ENCODE data around the gene MTAP.

MTAP gene

DNA sequence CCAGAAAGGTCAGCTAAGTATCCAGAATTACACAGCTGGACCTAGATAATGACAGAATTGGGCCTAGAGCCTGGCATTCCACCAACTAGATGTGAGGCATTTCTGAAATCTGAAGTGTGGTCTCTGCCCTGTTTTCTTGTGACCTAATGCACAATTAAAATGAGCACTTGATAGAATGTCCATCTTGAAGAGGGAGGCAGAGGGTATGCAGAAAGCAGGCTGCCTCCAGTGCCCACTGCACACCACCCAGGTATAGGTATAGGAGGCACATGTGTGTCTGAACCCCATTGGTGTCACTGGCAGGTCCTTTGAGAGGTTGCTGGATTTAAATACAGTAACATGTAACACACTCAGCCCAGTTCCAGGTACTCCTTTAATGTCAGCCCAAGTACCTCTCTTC is 2.4 kb downstream of the MTAP start:
- no peak for DNase-seq (ENCODE audit: low spot score)

DNA sequence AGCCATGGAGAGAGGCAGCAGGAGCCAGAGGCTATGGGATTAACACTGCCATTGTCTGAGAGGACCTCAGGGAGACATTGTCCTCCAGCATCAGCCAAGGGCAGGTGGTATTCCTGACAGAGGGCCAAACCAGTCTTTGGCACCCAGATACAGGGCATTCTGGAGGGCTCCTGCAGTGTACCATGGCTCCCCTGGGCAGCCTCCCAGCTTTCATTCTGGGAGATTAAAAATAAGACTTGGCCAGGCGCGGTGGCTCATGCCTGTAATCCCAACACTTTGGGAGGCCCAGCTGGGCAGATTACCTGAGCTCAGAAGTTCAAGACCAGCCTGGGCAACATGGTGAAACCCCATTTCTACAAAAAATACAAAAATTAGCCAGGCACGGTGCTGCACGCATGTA is 4.2 kb downstream of the MTAP start:
- no peak for DNase-seq (ENCODE audit: low spot score)

DNA sequence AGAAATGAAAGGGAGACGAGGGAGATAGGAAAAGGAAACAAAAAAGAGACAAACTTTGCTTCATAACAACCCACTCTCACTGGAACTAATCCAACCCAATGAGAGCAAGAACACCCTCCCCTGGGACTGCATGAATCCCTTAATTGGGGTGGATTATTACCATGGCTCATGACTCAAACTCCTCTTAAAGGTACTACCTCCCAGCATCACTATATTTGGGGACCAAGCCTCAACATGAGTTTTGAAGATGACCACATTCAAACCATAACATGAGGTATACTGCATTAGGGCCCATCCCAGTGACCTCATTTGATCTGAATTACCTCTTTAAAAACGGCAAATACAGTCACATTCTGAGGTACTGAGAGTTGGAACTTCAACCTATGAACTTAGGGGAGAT is 8.0 kb downstream of the MTAP start:
- DNase-seq (ENCODE audit: low spot score), result no peak

DNA sequence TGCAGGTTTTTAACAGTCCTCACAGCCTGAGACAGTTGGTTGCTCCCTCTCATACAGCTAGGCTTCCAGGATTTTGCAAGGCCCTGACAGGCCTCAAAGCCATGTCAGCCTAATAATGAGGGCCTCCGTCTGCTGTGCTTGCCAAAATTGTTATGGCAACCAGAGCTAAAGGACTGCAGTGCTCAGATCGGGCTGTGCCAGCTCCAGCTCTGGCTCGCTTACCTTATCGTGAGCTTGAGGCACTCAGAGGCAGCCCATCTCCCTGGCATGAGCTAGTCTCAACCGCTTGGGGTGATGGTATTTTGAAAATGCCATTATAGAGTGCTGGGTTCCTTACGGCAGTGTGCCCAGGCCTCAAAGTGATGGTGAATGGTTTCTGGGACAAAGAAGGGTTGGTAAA is 8.4 kb downstream of the MTAP start:
- DNase-seq (ENCODE audit: low spot score), result no peak

DNA sequence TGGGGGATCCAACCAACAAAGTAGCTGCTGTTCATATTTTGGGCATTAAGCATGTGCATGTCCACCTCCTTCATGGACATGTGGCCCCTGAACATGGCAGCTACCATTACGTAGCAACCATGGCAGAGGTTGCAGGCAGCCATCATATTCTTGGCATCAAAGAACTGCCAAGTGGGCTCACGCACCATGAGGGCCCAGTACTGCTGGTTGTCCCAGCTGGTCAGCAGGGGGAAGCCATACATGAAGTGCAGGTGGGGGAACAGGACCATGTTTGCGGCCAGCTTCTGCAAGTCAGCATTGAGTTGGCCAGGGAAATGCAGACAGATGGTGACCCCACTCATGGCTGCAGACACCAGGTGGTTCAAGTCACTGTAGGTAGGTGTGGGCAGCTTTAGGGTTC is 9.5 kb downstream of the MTAP start:
- DNase-seq (ENCODE audit: low spot score), result no peak

DNA sequence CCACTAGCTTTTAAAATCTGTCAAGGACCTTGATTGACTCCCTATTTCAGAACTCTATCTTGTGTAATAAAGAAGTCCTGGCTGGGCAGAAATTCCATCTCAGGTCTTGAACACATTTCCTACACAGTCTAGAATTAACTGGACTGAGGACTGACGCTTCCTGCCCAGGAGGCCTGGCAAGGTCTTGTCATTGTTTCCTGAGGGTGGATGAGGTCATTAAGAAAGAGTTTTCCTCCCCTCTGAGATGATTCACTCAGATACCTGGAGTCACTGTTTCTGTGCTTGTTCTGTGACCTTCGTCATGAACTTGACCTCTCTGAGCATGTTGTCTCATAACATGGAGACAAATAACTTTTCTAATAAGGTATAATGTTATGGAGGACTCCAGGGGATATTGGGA is 10.0 kb downstream of the MTAP start:
- no peak for DNase-seq (ENCODE audit: low spot score)

DNA sequence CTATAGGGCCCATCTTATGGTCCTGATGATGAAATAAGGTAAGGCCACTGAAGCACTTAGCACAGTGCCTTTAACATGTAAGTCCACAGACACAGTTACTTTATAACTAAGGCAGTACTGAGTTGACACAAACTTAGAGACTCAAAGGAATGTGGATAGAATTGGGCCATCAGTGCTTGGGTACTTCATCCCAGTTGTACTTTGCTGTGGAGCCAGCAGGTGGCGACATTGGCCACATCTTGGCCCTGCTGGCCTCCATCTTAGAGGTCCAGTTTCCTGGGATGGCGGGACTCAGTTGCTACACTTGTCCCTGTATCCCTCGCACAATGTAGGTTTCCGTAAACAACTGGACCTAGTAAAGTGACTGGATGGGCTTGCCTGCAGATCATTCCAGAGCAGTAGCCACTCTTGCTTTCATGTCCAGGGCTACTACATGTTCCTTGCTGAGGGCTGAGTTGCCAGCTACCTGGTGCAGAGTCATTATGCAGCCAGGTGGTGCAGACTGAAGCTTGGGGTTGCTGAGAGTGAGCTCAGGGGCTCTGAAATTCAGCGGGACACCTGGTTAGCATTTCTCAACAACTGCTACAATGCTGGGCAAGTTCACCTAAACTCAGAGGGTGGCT is 10.6 kb downstream of the MTAP start:
- no peak for DNase-seq (ENCODE audit: low spot score)

DNA sequence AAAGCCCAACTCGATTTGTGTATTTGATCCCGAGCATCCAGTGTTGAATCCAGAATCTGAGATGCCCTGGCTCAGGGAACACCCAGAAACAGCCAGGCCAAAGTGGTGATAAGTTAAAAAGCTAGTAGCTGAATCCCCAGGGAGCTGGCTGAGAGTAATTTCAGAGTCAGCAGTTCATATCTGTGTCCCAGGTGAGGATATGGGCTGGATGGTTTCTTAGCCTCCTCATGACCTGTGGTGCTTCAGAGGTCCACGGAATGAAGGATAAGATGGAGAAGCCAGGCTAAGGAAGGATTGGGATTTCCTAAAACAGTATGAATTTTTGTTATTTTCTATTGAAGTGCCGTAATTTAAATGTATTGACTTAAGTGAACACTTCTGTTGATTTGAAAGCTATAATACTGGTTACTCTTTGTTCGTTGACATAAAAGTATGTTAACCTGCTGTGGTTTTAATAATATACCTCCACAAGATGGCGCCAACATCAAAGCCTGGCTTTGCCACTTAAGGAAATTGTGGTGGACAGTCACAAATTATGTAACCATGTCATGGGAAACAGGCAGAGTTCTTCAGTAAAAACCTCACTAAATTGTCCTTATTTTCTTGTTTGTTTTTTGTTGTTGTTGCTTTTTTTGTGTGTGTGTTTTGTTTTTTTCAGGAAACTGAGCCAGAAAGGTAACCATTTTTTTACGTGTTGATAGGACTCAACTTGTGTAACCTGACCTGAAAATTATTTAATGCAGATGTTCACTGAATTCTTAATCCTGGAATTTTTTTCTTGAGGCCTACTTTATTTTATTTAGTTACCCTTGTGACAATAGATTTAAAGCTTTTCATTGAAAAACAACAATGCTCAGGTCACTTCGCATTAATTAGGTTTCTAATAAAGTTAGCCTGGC is 11.4 kb downstream of the MTAP start:
- no peak for DNase-seq (ENCODE audit: low spot score)

DNA sequence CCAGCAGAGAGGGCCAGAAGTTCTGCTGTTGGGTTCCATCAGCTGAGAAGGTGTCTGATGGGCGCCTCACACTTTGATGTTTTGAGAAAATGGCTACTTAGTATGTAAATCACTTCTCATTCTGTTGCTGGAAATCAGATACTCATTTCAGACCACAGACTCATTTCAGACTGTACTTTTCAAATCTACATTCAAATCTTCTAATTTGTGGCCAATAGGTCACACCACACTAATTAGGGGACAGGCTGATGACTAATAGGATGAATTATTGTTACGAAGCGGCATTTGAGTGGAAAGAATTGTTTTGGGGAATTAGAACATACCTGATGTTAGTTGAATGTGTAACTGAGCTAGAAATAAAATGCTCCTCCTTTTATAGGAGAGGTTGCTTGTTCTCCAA is 13.2 kb downstream of the MTAP start:
- no peak for DNase-seq (ENCODE audit: low spot score)

DNA sequence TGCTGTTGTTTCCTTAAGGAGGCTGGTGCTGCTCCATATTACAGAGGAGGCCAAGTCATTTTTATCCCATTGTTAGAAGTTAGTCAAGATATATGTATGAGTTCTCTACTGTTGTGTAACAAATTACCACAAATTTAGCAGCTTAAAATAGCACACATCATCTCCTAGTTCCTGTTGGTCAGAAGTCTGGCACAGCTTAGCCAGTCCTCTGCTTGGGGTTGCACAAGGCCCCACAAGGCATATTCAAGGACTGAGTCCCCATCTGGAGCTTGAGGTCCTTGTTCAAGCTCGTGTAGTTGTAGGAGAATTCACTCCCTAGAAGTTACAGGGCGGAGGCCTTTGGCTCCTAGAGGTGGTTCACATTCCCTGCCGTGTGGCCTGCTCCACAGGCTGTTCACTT is 14.7 kb downstream of the MTAP start:
- DNase-seq (ENCODE audit: low spot score), result no peak

DNA sequence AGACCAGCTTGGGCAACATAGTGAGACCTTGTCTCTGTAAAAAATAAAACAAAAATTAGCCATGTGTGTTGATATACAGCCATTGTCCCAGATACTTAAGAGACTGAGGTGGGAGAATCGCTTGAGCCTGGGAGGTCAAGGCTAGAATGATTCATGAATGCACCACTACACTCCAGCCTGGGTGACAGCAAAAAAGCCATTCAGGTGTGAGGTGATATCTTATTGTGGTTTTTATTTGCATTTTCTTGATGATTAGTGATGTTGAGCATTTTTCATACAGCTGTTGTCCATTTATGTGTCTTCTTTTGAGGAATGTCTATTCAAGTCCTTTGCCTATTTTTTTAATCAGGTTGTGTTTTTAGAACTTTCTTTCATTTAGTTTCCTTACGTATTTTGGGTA is 23.2 kb downstream of the MTAP start:
- no peak for DNase-seq (ENCODE audit: low spot score)

DNA sequence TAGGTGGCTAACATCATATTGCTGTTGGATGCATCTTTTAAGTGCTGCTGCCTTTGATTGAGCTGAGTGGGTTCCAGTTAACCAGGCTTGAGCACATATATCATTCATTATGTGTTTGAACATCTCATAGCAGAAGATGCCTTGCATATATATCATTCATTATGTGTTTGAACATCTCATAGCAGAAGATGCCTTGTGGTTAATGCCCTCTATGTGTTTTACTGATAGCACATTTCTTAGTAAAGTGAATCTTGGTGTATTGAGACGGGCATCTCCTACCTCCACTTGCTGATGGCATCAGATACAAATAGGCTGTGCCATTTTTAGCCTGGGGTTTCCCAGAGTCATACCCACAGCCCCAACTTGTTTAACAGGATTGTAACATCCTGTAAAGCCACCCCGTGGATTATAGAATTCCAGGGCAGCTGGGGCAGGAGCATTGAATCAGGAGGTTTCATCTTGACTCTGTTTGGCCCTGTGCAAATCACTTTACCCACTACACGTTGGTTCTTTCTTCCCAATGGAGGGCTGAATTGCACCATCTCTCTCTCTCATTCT is 26.5 kb downstream of the MTAP start:
- DNase-seq (ENCODE audit: low spot score), result no peak

DNA sequence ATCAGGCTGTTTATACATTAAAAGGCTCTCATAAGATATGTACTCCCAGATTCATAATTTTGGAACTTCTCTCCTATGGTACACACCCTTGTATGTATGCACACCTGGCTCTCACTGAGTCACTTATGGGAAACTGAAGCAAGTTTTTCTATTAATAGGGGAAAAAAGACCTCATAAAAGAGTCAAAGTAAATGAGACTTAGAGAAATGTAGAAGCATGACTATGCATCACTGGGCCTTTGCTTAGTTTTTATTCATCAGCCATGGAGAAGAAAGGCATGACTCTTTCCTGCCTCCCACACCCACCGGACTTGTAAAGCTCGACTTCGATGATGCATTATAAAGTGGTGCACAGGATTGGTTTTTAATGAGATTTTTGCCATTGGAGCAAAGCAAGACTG is 28.2 kb downstream of the MTAP start:
- DNase-seq (ENCODE audit: low spot score), result no peak

DNA sequence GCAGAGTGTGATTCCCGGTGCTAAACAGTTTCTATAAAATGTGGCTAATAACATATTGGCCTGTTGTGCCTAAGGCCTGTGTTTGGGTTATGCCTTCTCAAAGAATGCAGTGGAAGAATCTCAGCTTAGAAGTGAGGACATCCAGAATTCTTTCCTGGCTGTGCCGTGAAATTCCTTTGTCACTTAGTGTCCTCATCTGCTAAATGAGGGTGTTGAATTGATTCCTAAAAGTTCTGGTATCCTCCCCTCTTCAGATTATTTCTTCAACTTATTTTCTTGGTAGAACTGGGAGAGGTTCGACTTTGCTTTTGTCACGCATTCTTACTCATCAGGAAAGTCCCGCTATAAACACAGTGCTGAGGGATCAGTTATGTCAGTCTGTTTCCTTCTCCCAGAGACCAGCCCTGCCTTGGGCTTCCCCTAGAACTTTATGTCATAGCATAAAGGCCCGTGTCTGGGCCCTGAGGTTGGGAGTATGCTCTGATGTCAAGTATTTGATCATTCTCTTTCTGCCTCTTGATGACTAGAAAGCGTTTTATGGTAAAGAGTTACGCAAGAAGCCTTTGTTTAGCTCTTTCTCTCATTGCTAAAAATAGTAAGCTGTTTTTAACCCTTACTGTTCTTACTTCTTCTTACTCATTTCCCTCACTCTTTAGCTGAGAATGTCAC is 29.5 kb downstream of the MTAP start:
- no peak for DNase-seq (ENCODE audit: low spot score)

DNA sequence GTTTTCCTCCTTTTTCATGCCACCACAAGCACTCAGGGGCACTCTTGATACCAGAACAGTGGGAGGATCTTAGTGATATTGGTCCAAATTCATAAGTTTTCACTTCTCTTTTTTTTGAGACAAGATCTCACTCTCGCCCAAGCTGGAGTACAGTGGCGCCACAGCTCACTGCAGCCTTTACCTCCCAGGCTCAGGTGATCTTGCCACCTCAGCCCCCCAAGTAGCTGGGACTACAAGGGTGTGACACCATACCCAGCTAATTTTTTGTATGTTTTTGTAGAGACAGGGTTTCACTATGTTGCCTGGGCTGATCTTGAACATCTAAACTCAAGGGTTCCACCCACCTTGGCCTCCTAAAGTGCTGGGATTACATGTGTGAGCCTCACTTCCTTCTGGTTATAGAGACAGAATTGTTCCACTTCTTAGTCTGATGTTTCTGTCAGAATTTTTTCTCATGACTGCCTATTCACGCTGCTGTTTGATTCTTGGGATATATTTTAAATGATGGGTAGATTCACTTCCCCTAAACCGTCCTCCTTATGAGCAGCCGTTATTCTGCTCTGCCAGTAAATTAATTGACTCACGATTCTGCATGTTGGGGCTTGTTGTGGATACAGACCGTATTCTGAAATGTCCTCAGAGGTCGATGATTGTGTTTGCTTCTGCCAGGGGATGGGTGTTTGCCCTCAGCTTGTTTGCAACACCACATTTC is 30.8 kb downstream of the MTAP start:
- DNase-seq (ENCODE audit: low spot score), result no peak

DNA sequence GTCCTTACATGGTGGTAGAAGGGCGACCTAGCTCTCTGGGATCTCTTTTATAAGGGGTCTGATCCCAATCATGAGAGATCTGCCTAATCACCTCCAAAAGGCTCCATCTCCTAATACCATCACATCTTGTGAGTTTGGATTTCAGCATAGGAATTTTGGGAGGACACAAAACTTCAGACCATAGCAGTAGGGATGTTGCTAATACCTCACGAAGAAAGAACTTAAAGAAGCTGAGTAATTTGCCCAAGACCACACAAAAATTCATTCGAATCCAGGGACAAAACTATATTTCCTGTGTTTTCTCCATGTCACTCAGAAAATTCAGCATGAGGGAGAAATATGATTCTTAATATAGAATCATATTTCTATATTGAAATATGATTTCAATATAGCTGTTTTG is 32.7 kb downstream of the MTAP start:
- DNase-seq (ENCODE audit: low spot score), result no peak

DNA sequence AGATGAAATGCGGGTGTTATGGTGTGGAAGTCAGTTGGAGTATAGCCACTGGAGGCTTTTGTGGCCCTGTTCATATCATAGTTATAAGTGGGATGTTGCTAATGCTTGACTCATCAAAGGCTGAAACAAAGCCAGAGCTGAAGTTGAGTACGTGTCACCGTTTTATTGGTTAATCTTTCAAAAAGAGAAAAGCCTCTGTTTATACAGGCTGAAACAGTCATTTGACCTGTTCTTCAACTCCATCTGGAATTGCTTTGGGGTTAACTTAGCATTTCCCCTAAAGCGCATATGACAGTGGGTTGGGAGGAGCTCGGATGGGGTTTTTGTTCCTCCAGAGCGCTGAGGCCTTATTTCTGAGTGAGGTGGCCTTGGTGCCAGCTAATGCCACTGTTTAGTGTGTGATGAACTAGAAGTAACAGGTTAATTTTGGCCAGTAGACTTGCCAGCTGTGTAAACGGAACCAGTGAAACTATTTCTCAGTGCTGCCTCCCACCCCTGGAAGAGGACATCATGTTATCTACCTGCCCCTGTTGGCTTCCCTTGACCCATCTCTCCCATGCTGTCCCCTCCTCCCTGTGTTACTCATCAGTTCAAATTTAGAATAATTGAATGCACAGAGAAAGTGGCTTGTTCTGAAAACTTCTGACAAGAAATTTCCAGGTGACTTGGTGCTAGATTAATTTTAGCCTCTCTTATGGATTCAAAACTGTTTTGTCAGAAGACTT is 34.2 kb downstream of the MTAP start:
- DNase-seq (ENCODE audit: low spot score), result no peak

DNA sequence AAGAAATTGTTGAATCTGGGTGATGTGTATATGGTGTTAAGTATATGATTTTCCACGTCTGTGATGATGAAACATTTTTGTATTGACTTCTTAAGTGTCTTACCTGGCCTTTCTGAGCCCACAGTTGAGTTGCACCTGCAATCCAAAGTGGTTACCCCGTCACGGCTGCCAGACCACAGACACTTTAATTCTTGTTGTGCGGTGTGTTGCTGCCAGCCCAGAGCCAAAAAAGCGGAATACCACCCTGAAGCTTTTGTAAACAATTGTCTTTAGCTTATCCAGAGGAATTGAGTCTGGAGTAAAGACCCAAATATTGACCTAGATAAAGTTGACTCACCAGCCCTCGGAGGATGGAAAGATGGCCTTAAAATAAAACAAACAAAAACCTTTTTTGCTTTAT is 35.1 kb downstream of the MTAP start:
- DNase-seq (ENCODE audit: low spot score), result no peak

DNA sequence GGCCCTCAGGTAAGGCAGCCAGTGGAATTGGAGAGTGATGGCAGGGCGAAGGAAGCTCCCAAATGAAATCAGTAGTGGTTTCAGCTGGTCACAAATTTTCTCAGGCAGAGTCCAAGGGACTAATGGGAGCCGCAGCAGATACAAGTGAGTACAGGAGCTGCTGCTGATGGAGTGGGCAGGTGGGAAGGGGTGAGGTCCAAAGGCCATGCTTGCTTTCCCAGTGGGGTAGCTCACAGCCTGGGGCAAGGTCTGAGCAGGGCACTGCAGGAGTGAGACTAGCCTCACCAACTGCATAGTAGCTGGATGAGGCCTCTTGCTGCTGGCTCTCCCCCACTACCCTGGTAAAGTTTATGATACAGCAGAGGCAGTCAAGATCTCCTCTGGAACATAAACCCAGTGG is 38.2 kb downstream of the MTAP start:
- no peak for DNase-seq (ENCODE audit: low spot score)

DNA sequence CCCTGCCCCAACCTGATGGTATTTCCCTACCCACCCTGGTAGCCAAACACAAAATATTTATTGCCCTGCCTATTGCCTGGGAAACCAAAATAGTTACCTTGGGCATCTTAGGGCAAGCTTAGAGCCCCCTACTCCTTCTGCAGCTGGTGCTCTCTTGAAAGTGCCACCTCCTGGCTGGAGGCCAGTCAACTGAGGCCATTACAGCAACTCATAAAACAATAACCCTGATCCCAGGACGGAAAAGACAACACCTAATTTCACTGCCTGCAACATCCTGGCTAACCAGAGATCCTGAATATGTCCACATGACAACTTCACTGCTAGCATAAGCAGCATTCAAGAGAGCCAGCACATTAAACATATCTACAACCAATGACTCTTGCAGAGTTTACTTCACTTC is 38.7 kb downstream of the MTAP start:
- no peak for DNase-seq (ENCODE audit: low spot score)

DNA sequence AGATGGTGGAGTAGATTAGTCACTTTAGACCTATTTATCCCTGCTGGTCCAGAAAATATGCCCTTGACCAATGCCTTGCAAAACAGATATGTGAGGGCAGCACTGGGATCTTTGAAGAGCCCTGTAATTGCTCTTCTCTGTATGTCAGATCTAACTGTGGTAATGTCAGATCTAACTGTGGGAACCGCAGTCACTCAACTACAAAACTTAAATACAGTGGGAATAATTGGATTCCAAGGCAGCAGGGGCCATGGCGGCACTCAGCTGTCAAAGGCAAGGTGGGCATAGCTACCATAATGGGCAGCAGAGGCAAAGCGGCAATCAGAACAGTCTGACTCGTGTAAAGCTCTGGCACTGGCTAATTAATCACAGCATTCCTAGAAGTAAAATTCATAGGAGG is 46.2 kb downstream of the MTAP start:
- no peak for DNase-seq (ENCODE audit: low spot score)

DNA sequence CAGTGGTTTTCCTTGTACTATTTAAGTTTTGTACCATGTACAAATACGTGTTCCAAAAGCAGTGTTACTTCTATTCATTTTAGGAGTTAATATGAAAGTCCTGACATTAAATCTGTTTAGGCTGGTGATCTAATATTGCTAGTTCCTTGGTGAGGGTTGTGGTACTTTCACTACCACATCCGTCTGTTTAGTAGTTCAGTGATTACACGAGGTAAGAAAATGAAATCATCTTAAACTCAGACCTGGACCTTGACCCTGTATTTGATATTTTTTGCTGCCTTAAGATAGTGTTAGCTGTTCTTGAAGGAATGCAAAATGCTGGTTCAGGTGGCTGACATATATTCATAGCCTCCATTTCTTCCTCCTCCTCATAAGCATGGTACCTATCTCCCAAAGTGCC is 50.3 kb downstream of the MTAP start:
- DNase-seq (ENCODE audit: low spot score), result no peak
